ENCODE measurements around the gene KIF6.

The KIF6 gene

DNA sequence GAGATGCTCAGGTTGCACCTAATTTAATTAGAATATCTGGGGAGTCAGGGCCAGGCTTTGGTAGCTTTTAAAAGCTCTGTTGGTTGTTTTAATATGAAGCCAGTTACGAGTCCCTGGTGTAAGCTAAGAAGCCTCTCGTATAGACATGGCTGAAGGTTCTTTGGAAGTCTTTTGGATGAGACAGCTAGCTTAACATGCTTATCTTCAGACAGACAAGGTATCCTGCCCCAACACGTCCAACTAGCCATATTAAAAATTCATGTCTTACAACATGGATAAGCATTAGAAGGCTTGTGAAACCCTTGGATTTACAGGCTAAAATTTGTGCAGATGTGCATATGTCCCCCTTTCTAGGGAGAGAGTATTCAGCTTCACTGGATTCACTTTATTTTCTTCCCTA is 297.1 kb downstream of the KIF6 start:
- ATAC-seq (ENCODE audit: insufficient read depth, low read depth): no peak
- Histone ChIP-seq H3K79me2 (ENCODE audit: insufficient read depth, low read length) (no peaks in the 10 kb centered on the region), H3K27me3 (ENCODE audit: insufficient read depth, low read length, poor library complexity) (peaks cover 2% of the 10 kb centered on the region), H3K9me3 (ENCODE audit: insufficient read depth, low read length, severe bottlenecking) (no peaks in the 10 kb centered on the region), H4K20me1 (ENCODE audit: insufficient read depth, low read length) (no peaks in the 10 kb centered on the region; the same call in 1 of the 2 replicates), H2AFZ (ENCODE audit: low read depth, low read length) (no peak overlapping the region), H3K4me1 (ENCODE audit: insufficient read depth, low read length) (peaks cover 11% of the 10 kb centered on the region), H3K4me2 (ENCODE audit: insufficient read depth, low read length) (no peak overlapping the region), H3K36me3 (ENCODE audit: insufficient read depth, low read length) (no peaks in the 10 kb centered on the region), H3K27ac (ENCODE audit: low read length) (no peak overlapping the region), H3K9ac (ENCODE audit: low read depth, low read length) (no peak overlapping the region), H3K4me3 (ENCODE audit: low read depth in 1 of 2, low read length in 2 of 2) (no peak overlapping the region)
- TF ChIP-seq, protein P1, sequence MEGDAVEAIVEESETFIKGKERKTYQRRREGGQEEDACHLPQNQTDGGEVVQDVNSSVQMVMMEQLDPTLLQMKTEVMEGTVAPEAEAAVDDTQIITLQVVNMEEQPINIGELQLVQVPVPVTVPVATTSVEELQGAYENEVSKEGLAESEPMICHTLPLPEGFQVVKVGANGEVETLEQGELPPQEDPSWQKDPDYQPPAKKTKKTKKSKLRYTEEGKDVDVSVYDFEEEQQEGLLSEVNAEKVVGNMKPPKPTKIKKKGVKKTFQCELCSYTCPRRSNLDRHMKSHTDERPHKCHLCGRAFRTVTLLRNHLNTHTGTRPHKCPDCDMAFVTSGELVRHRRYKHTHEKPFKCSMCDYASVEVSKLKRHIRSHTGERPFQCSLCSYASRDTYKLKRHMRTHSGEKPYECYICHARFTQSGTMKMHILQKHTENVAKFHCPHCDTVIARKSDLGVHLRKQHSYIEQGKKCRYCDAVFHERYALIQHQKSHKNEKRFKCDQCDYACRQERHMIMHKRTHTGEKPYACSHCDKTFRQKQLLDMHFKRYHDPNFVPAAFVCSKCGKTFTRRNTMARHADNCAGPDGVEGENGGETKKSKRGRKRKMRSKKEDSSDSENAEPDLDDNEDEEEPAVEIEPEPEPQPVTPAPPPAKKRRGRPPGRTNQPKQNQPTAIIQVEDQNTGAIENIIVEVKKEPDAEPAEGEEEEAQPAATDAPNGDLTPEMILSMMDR (IDR thresholded peaks at IDR 0.05; ENCODE audit: borderline replicate concordance, extremely low read depth, low read length, poor library complexity, severe bottlenecking): no peak
- TF ChIP-seq EZH2 (IDR thresholded peaks at IDR 0.05; ENCODE audit: borderline replicate concordance, low read depth, low read length, severe bottlenecking): no peak
- DNase-seq: no peak

DNA sequence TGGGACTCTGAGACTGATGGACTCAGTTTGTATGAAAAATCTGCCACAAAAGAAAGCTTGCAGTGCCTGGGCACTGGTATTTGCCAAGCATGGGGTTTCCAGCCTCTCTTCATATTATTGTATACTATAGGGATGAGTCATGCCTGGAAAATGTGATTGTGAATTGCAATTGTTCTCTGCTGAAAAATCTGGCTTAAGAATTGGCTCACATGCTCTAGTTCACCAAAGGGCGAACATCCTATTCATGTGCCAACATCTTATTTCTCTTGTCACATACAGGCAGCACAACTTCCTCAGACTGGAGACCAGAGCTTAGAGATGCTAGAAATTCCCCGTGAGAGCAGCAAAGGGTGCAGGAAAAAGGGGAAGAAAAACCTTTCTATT is 299.1 kb downstream of the KIF6 start:
- no peak for DNase-seq
- Histone ChIP-seq H3K27me3 (ENCODE audit: insufficient read depth, low read length, poor library complexity) (peaks cover 15% of the 10 kb centered on the region), H3K79me2 (ENCODE audit: insufficient read depth, low read length) (no peaks in the 10 kb centered on the region), H3K4me3 (ENCODE audit: low read depth in 1 of 2, low read length in 2 of 2) (no peak overlapping the region), H3K9ac (ENCODE audit: low read depth, low read length) (no peak overlapping the region), H2AFZ (ENCODE audit: low read depth, low read length) (no peak overlapping the region), H4K20me1 (ENCODE audit: insufficient read depth, low read length) (no peaks in the 10 kb centered on the region; the same call in 1 of the 2 replicates), H3K36me3 (ENCODE audit: insufficient read depth, low read length) (no peaks in the 10 kb centered on the region), H3K9me3 (ENCODE audit: insufficient read depth, low read length, severe bottlenecking) (no peaks in the 10 kb centered on the region), H3K4me2 (ENCODE audit: insufficient read depth, low read length) (no peak overlapping the region), H3K4me1 (ENCODE audit: insufficient read depth, low read length) (peaks cover 2% of the 10 kb centered on the region), H3K27ac (ENCODE audit: low read length) (no peak overlapping the region)
- TF ChIP-seq, protein P1 (IDR thresholded peaks at IDR 0.05; ENCODE audit: borderline replicate concordance, extremely low read depth, low read length, poor library complexity, severe bottlenecking): no peak
- TF ChIP-seq EZH2 (IDR thresholded peaks at IDR 0.05; ENCODE audit: borderline replicate concordance, low read depth, low read length, severe bottlenecking): no peak
- no peak for ATAC-seq (ENCODE audit: insufficient read depth, low read depth)

DNA sequence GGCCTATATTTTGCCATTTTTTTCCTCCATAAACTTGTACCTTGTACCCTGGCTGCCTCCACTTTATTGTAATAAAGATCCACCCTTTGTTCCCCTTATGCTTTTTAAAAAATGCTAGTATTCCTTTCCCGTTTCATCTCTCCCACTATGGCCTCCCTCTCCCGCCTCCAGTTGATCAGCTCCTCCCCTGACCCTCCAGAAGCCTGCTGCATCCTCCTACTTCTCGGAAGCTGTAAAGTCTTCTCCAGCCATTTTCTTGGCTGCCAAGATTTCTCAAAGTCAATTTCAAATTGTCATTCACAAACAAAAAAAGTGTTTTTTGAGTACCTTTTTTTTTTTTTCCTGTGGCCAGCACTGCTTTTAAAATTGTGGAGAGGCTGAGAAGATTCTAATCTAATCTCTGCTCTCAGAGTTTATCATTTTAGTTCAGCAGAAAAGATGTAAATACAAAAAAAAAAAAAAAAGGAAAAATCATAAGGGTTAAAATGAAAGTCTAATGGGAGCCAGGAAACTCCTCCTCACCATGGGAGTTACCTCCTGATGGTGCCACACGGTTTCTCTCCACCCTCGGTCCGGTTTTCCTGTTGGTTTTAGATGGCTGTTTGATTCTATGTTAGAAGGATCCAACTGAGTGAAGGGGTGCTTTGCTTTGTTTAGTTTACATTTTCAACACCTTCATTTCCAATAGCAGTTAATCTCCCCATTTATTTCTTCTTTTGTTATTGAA is 299.7 kb downstream of the KIF6 start:
- peaks cover 15% of the 10 kb centered on the region for H3K27me3 ChIP-seq (ENCODE audit: insufficient read depth, low read length, poor library complexity)
- TF ChIP-seq EZH2 (IDR thresholded peaks at IDR 0.05; ENCODE audit: borderline replicate concordance, low read depth, low read length, severe bottlenecking): no peak
- TF ChIP-seq, protein P1 (IDR thresholded peaks at IDR 0.05; ENCODE audit: borderline replicate concordance, extremely low read depth, low read length, poor library complexity, severe bottlenecking): no peak
- no peaks in the 10 kb centered on the region for H3K4me1 ChIP-seq (ENCODE audit: insufficient read depth, low read length)
- no peaks in the 10 kb centered on the region for H3K9me3 ChIP-seq (ENCODE audit: insufficient read depth, low read length, severe bottlenecking)
- no peak overlapping the region for H3K4me2 ChIP-seq (ENCODE audit: insufficient read depth, low read length)
- no peak overlapping the region for H3K4me3 ChIP-seq (ENCODE audit: low read depth in 1 of 2, low read length in 2 of 2)
- H2AFZ ChIP-seq (ENCODE audit: low read depth, low read length): no peak overlapping the region
- H3K36me3 ChIP-seq (ENCODE audit: insufficient read depth, low read length): no peaks in the 10 kb centered on the region
- DNase-seq: no peak
- ATAC-seq (ENCODE audit: insufficient read depth, low read depth): no peak
- no peak overlapping the region for H3K27ac ChIP-seq (ENCODE audit: low read length)
- H3K79me2 ChIP-seq (ENCODE audit: insufficient read depth, low read length): no peaks in the 10 kb centered on the region
- H3K9ac ChIP-seq (ENCODE audit: low read depth, low read length): no peak overlapping the region
- no peaks in the 10 kb centered on the region; the same call in 1 of the 2 replicates for H4K20me1 ChIP-seq (ENCODE audit: insufficient read depth, low read length)
